ENCODE results near the gene CLSTN2.

Gene CLSTN2

DNA sequence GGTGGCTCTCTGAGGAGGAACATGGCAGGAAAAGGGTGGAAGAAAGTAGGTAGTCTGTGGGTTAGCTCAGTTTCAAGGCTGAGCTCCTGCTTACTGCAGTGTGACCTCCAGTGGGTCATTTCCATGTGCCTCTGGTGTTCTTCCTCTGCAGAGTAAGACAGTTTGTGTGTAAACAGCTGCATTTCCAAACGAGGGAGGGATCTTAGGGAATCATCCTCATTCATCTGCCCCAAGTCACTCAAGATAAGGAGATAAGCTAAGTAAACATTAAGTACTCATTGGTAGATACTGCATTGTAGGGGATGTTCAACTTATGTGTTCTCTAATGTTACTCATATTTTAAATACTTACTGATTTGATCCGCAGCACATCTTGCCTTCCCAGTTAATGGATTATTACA is 83.6 kb downstream of the CLSTN2 start:
- Histone ChIP-seq H3K9me3 (ENCODE audit: control insufficient read depth, insufficient read depth, low read length) (no peaks in the 10 kb centered on the region), H3K4me3 (ENCODE audit: low read length) (no peak overlapping the region), H3K79me2 (ENCODE audit: control insufficient read depth, low read length) (no peaks in the 10 kb centered on the region), H4K20me1 (ENCODE audit: control insufficient read depth, insufficient read depth, low read depth, low read length) (no peaks in the 10 kb centered on the region), H3K9me2 (replicated peaks; ENCODE audit: control insufficient read depth, low read length) (no peaks in the 10 kb centered on the region), H3K4me2 (ENCODE audit: low read length) (no peak overlapping the region), H3K27me3 (ENCODE audit: control insufficient read depth, low read length) (no peaks in the 10 kb centered on the region), H3F3A (ENCODE audit: control insufficient read depth, insufficient read depth) (no peaks in the 10 kb centered on the region), H3K4me1 (ENCODE audit: control insufficient read depth, low read length) (no peaks in the 10 kb centered on the region), H3K27ac (ENCODE audit: low read depth, low read length) (no peak overlapping the region), H3K36me3 (ENCODE audit: control insufficient read depth, low read length) (no peaks in the 10 kb centered on the region)
- TF ChIP-seq, protein P1, sequence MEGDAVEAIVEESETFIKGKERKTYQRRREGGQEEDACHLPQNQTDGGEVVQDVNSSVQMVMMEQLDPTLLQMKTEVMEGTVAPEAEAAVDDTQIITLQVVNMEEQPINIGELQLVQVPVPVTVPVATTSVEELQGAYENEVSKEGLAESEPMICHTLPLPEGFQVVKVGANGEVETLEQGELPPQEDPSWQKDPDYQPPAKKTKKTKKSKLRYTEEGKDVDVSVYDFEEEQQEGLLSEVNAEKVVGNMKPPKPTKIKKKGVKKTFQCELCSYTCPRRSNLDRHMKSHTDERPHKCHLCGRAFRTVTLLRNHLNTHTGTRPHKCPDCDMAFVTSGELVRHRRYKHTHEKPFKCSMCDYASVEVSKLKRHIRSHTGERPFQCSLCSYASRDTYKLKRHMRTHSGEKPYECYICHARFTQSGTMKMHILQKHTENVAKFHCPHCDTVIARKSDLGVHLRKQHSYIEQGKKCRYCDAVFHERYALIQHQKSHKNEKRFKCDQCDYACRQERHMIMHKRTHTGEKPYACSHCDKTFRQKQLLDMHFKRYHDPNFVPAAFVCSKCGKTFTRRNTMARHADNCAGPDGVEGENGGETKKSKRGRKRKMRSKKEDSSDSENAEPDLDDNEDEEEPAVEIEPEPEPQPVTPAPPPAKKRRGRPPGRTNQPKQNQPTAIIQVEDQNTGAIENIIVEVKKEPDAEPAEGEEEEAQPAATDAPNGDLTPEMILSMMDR (IDR thresholded peaks at IDR 0.05; ENCODE audit: low read depth, low read length, poor library complexity, severe bottlenecking) = no peak
- TF ChIP-seq EZH2phosphoT487 (IDR thresholded peaks at IDR 0.05; ENCODE audit: borderline replicate concordance, low read length) = no peak

DNA sequence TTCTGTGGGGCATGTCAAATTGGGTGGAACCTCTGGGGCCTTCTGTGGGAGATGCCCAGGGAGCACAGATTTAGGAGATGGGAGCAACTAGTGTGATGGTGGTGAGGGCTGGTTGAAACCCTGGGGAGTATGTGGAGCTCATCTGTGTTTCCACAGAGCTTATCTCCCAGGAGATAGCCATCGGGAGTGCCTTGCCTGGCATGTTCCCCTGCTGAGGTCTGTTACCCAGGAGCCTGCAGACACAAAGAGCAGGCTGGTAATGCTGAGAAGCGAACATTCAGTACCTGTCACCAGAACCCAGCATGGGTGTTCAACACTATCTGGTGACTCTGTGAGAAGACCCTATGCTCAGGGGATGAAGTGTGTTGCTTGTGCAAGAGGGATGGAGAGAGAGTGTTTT is 85.0 kb downstream of the CLSTN2 start:
- Histone ChIP-seq H3K4me1 (ENCODE audit: control insufficient read depth, low read length) (no peaks in the 10 kb centered on the region), H3K4me3 (ENCODE audit: low read length) (no peak overlapping the region), H3K4me2 (ENCODE audit: low read length) (no peak overlapping the region), H3K9me2 (replicated peaks; ENCODE audit: control insufficient read depth, low read length) (no peaks in the 10 kb centered on the region), H3K27ac (ENCODE audit: low read depth, low read length) (no peak overlapping the region), H3K79me2 (ENCODE audit: control insufficient read depth, low read length) (no peaks in the 10 kb centered on the region), H4K20me1 (ENCODE audit: control insufficient read depth, insufficient read depth, low read depth, low read length) (no peaks in the 10 kb centered on the region), H3K27me3 (ENCODE audit: control insufficient read depth, low read length) (no peaks in the 10 kb centered on the region), H3K9me3 (ENCODE audit: control insufficient read depth, insufficient read depth, low read length) (no peaks in the 10 kb centered on the region), H3K36me3 (ENCODE audit: control insufficient read depth, low read length) (no peaks in the 10 kb centered on the region), H3F3A (ENCODE audit: control insufficient read depth, insufficient read depth) (no peaks in the 10 kb centered on the region)
- TF ChIP-seq, protein P1 (IDR thresholded peaks at IDR 0.05; ENCODE audit: low read depth, low read length, poor library complexity, severe bottlenecking) = no peak
- TF ChIP-seq EZH2phosphoT487 (IDR thresholded peaks at IDR 0.05; ENCODE audit: borderline replicate concordance, low read length) = no peak

DNA sequence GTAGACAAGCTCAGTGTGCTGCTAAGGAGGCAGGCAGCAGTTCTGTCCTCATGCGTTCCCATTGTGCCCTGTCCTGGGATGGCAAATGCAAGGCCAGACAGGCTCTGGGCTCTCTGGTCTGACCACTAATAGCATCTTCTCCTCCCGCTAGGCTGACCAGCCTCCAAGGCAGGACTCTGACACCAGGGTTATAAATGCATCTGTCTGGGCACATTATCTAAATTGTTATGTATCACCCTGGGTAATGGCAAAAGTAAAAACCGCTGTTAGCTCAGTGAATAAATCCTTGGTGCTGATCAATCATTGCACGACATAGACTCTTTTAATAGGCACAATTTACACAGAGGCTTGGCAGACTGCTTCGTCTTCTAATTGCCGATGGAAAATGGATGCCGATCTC is 85.6 kb downstream of the CLSTN2 start:
- Histone ChIP-seq H3K9me2 (replicated peaks; ENCODE audit: control insufficient read depth, low read length) (no peaks in the 10 kb centered on the region), H3K4me2 (ENCODE audit: low read length) (no peak overlapping the region), H3F3A (ENCODE audit: control insufficient read depth, insufficient read depth) (no peaks in the 10 kb centered on the region), H3K36me3 (ENCODE audit: control insufficient read depth, low read length) (no peaks in the 10 kb centered on the region), H3K27me3 (ENCODE audit: control insufficient read depth, low read length) (no peaks in the 10 kb centered on the region), H3K4me3 (ENCODE audit: low read length) (no peak overlapping the region), H3K4me1 (ENCODE audit: control insufficient read depth, low read length) (no peaks in the 10 kb centered on the region), H3K27ac (ENCODE audit: low read depth, low read length) (no peak overlapping the region), H3K9me3 (ENCODE audit: control insufficient read depth, insufficient read depth, low read length) (no peaks in the 10 kb centered on the region), H4K20me1 (ENCODE audit: control insufficient read depth, insufficient read depth, low read depth, low read length) (no peaks in the 10 kb centered on the region), H3K79me2 (ENCODE audit: control insufficient read depth, low read length) (no peaks in the 10 kb centered on the region)
- TF ChIP-seq, protein P1 (IDR thresholded peaks at IDR 0.05; ENCODE audit: low read depth, low read length, poor library complexity, severe bottlenecking) = no peak
- TF ChIP-seq EZH2phosphoT487 (IDR thresholded peaks at IDR 0.05; ENCODE audit: borderline replicate concordance, low read length) = no peak

DNA sequence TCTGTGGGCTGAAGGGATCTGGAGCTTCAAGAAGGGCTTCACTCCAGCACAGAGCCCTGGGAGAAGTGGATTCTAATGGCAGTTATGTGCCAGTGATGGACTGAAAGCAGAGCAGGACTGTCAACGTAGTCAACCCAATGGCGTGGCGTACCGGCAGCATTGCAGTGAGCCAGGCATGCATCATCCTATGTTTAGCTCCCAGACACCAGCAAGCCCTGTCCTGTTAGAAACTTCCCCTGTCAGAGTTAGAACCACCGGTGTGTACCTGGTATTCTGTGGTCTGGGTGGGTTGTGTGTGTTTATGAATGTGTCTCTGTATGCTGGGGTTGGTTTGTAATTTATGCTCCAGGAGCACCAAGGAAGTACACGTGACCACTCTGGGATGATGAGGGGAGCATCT is 86.3 kb downstream of the CLSTN2 start:
- H3K27ac ChIP-seq (ENCODE audit: low read depth, low read length) = no peak overlapping the region
- no peaks in the 10 kb centered on the region for H3K27me3 ChIP-seq (ENCODE audit: control insufficient read depth, low read length)
- no peak overlapping the region for H3K4me3 ChIP-seq (ENCODE audit: low read length)
- no peak overlapping the region for H3K4me2 ChIP-seq (ENCODE audit: low read length)
- no peaks in the 10 kb centered on the region for H3K79me2 ChIP-seq (ENCODE audit: control insufficient read depth, low read length)
- no peaks in the 10 kb centered on the region for H3K4me1 ChIP-seq (ENCODE audit: control insufficient read depth, low read length)
- no peaks in the 10 kb centered on the region for H4K20me1 ChIP-seq (ENCODE audit: control insufficient read depth, insufficient read depth, low read depth, low read length)
- no peaks in the 10 kb centered on the region for H3K36me3 ChIP-seq (ENCODE audit: control insufficient read depth, low read length)
- no peaks in the 10 kb centered on the region for H3F3A ChIP-seq (ENCODE audit: control insufficient read depth, insufficient read depth)
- no peaks in the 10 kb centered on the region for H3K9me3 ChIP-seq (ENCODE audit: control insufficient read depth, insufficient read depth, low read length)
- no peaks in the 10 kb centered on the region for H3K9me2 ChIP-seq (replicated peaks; ENCODE audit: control insufficient read depth, low read length)
- TF ChIP-seq, protein P1 (IDR thresholded peaks at IDR 0.05; ENCODE audit: low read depth, low read length, poor library complexity, severe bottlenecking) = no peak
- no peak for TF ChIP-seq EZH2phosphoT487 (IDR thresholded peaks at IDR 0.05; ENCODE audit: borderline replicate concordance, low read length)

Data from DOHH2 (cell line).